ENCODE measurements around the gene RPS6KA5. TPM values are rescaled to one million over a fixed set of nuclear protein-coding genes. Genes with fewer than 3 reads are reported as not detected.
"Not testable (repeated sequence)": the region's sequence is repeated elsewhere in the genome, so short reads cannot be mapped to it uniquely, and the experiment has no call there.

Gene RPS6KA5
- total RNA-seq, 1 donor from 2014 or later, result 11.9 TPM

- peak; percentile 100 for ATAC-seq
- peak; percentile 96 for DNase-seq
- intact Hi-C loops (cut with micrococcal nuclease), result no loop called here
These were observed 232.4 kb downstream of the RPS6KA5 start for GRCh38 chr14:90827919-90828610.

- DNase-seq; ATAC-seq; intact Hi-C loops (cut with micrococcal nuclease): not testable (repeated sequence)
These were observed 236.9 kb downstream of the RPS6KA5 start for GRCh38 chr14:90823542-90823941.

GRCh38 chr14:90820958-90821357 lies 239.5 kb downstream of the RPS6KA5 start:
- DNase-seq, result no peak
- intact Hi-C loops (cut with micrococcal nuclease), result no loop called here
- ATAC-seq, result no peak

GRCh38 chr14:90819734-90820393 lies 240.6 kb downstream of the RPS6KA5 start:
- no peak for ATAC-seq
- intact Hi-C loops (cut with micrococcal nuclease), result no loop called here
- no peak for DNase-seq

GRCh38 chr14:90818715-90819114 lies 241.7 kb downstream of the RPS6KA5 start:
- intact Hi-C loops (cut with micrococcal nuclease), result no loop called here
- no peak for DNase-seq
- ATAC-seq, result no peak

GRCh38 chr14:90816681-90817436 lies 243.6 kb downstream of the RPS6KA5 start:
- intact Hi-C loops (cut with micrococcal nuclease), result no loop called here
- peak; percentile 19 for ATAC-seq
- no peak for DNase-seq

- DNase-seq (peak; percentile 82), ATAC-seq (peak; percentile 85)
- intact Hi-C loops (cut with micrococcal nuclease), result no loop called here
These were observed 244.4 kb downstream of the RPS6KA5 start, which contains the start of gene TTC7B for GRCh38 chr14:90815822-90816662. Gene TTC7B (minus strand): TSS chr14:90816430. CDS start chr14:90816295, 135 bp downstream.

- intact Hi-C loops (cut with micrococcal nuclease), result no loop called here
- no peak for ATAC-seq
These were observed 244.9 kb downstream of the RPS6KA5 start for GRCh38 chr14:90815572-90815821.

GRCh38 chr14:90814806-90815571 lies 245.5 kb downstream of the RPS6KA5 start:
- intact Hi-C loops (cut with micrococcal nuclease), result no loop called here
- DNase-seq, result no peak
- ATAC-seq, result no peak

More at GRCh38 chr14:90815572-90815821, 244.9 kb downstream of the RPS6KA5 start:
- no peak for DNase-seq

GRCh38 chr14:90813442-90813841 lies 247.0 kb downstream of the RPS6KA5 start:
- intact Hi-C loops (cut with micrococcal nuclease), result no loop called here
- no peak for ATAC-seq
- DNase-seq, result no peak

- intact Hi-C loops (cut with micrococcal nuclease), result no loop called here
These were observed 248.3 kb downstream of the RPS6KA5 start for GRCh38 chr14:90812109-90812508.

GRCh38 chr14:90811641-90812040 lies 248.8 kb downstream of the RPS6KA5 start:
- intact Hi-C loops (cut with micrococcal nuclease), result no loop called here
- no peak for DNase-seq
- no peak for ATAC-seq

More at GRCh38 chr14:90812109-90812508, 248.3 kb downstream of the RPS6KA5 start:
- ATAC-seq (no peak), DNase-seq (no peak)

GRCh38 chr14:90810806-90811205 lies 249.6 kb downstream of the RPS6KA5 start:
- intact Hi-C loops (cut with micrococcal nuclease), result no loop called here
- ATAC-seq, result no peak
- no peak for DNase-seq

GRCh38 chr14:90809530-90810312 lies 250.7 kb downstream of the RPS6KA5 start:
- ATAC-seq, result no peak
- intact Hi-C loops (cut with micrococcal nuclease), result no loop called here
- no peak for DNase-seq

GRCh38 chr14:90808759-90809529 lies 251.5 kb downstream of the RPS6KA5 start:
- DNase-seq, result no peak
- intact Hi-C loops (cut with micrococcal nuclease), result no loop called here
- ATAC-seq, result no peak

GRCh38 chr14:90807060-90807459 lies 253.4 kb downstream of the RPS6KA5 start:
- ATAC-seq (peak; percentile 29), DNase-seq (peak; percentile 29)
- intact Hi-C loops (cut with micrococcal nuclease), result no loop called here

Data from left ventricle myocardium superior (tissue), 1 donor.